ENCODE data around the gene GDF2. TPM values are rescaled to one million over a fixed set of nuclear protein-coding genes. Genes with fewer than 3 reads are reported as not detected.

GDF2 gene
- total and polyA plus RNA-seq, 2 experiments from 2014 or later, result not detected

DNA sequence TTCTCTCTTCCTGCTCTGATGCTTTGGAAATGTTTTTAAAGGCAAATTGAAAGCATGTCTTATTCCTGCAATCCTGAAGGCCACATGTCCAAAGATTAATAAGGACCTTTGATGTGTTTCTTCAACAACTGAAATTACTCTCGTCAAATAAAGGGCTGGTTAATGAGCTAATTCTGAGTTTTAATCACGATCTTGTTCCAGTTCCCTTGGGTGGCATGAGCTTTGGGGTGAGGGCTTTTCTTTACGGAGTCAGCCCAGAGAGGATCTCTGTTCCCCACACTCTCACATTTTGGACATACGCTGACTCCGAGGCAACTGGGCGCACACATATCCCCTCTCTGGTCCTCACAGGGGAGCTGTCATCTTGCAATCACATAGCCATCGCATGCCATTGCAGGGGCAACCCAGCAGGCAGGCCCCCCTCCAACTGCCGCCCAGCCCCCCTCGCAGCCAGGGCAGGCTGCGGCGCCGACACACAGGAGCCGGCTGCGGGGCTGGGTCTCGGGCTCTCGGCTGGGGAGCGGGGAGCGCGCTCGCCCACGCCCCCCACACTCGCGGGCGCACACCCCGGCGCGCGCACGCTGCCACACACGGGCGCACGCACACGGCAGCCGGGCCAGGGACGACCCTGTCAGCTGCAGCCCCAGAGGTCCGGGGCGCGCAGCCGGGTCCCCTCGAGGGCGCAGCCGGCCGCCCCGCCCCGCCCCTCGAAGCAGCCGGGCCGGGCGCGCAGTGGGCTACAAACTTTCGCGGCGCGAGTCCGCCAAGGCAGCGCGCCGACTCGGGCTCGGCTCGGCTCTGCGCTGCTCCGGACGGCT lies 22.4 kb upstream of the GDF2 start, which contains the start of gene GDF10:
GDF10 (plus strand) TSS at position 587 of the 818 bp plus-strand sequence. CDS start 455 bp downstream, outside the sequence.
- H4K20me1 ChIP-seq (replicated peaks; ENCODE audit: insufficient read depth), result no peaks in the 10 kb centered on the region
- H2AFZ ChIP-seq, result peak within 1 kb of the TSS; percentile 84
- H3K79me2 ChIP-seq (replicated peaks; ENCODE audit: insufficient read depth), result no peaks in the 10 kb centered on the region
- H3K4me1 Mint-ChIP-seq, result peaks cover 25% of the 10 kb centered on the region
- peak within 1 kb of the TSS; percentile 72 for H3K4me3 Mint-ChIP-seq
- peaks cover 39% of the 10 kb centered on the region for H3K27me3 ChIP-seq (ENCODE audit: insufficient read depth)
- TF ChIP-seq EZH2 (IDR thresholded peaks at IDR 0.05; ENCODE audit: low read depth, unreplicated experiment) (peak; percentile 26), EZH2phosphoT487 (IDR thresholded peaks at IDR 0.05; ENCODE audit: unreplicated experiment) (no peak)
- DNase-seq (ENCODE audit: low spot score), result peak; percentile 66
- peaks cover 4% of the 10 kb centered on the region; the same call in 1 of the 2 replicates for H3K4me1 ChIP-seq (ENCODE audit: insufficient read depth)
- H3K4me3 ChIP-seq, result peak within 1 kb of the TSS; percentile 69
- H3K9me2 ChIP-seq (ENCODE audit: insufficient read depth), result no peaks in the 10 kb centered on the region
- H3K36me3 ChIP-seq (ENCODE audit: insufficient read depth), result no peaks in the 10 kb centered on the region
- peak; percentile 74 for ATAC-seq
- H3K27ac Mint-ChIP-seq, result no peak within 1 kb of the TSS
- H3F3A ChIP-seq (replicated peaks; ENCODE audit: low read depth), result no peaks in the 10 kb centered on the region
- no peak within 1 kb of the TSS for H3K27ac ChIP-seq (ENCODE audit: low read depth)
- H3K4me2 ChIP-seq, result peak within 1 kb of the TSS; percentile 86
- peaks cover 39% of the 10 kb centered on the region for H3K27me3 Mint-ChIP-seq (ENCODE audit: insufficient read depth, low read depth, poor library complexity)
- no peaks in the 10 kb centered on the region for H3K36me3 Mint-ChIP-seq (ENCODE audit: low read depth)
- no peaks in the 10 kb centered on the region for H3K9me3 Mint-ChIP-seq

DNA sequence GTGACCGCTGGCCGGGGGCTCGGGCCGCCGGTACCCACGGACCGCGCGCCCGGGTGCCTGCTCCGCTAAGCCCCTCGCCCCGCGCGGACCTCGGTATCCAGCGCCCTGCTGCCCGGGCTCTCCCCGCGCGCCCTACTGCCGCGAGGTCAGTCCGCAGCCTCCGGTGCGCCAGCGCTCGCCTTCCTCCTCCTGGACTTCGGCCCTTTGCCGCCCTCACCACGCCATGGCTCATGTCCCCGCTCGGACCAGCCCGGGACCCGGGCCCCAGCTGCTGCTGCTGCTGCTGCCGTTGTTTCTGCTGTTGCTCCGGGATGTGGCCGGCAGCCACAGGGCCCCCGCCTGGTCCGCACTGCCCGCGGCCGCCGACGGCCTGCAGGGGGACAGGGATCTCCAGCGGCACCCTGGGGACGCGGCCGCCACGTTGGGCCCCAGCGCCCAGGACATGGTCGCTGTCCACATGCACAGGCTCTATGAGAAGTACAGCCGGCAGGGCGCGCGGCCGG lies 21.8 kb upstream of the GDF2 start:
- DNase-seq (ENCODE audit: low spot score), result peak; percentile 46
- peak overlapping the region; percentile 72 for H3K4me3 Mint-ChIP-seq
- H3K4me3 ChIP-seq, result peak overlapping the region; percentile 69
- TF ChIP-seq, protein P1, sequence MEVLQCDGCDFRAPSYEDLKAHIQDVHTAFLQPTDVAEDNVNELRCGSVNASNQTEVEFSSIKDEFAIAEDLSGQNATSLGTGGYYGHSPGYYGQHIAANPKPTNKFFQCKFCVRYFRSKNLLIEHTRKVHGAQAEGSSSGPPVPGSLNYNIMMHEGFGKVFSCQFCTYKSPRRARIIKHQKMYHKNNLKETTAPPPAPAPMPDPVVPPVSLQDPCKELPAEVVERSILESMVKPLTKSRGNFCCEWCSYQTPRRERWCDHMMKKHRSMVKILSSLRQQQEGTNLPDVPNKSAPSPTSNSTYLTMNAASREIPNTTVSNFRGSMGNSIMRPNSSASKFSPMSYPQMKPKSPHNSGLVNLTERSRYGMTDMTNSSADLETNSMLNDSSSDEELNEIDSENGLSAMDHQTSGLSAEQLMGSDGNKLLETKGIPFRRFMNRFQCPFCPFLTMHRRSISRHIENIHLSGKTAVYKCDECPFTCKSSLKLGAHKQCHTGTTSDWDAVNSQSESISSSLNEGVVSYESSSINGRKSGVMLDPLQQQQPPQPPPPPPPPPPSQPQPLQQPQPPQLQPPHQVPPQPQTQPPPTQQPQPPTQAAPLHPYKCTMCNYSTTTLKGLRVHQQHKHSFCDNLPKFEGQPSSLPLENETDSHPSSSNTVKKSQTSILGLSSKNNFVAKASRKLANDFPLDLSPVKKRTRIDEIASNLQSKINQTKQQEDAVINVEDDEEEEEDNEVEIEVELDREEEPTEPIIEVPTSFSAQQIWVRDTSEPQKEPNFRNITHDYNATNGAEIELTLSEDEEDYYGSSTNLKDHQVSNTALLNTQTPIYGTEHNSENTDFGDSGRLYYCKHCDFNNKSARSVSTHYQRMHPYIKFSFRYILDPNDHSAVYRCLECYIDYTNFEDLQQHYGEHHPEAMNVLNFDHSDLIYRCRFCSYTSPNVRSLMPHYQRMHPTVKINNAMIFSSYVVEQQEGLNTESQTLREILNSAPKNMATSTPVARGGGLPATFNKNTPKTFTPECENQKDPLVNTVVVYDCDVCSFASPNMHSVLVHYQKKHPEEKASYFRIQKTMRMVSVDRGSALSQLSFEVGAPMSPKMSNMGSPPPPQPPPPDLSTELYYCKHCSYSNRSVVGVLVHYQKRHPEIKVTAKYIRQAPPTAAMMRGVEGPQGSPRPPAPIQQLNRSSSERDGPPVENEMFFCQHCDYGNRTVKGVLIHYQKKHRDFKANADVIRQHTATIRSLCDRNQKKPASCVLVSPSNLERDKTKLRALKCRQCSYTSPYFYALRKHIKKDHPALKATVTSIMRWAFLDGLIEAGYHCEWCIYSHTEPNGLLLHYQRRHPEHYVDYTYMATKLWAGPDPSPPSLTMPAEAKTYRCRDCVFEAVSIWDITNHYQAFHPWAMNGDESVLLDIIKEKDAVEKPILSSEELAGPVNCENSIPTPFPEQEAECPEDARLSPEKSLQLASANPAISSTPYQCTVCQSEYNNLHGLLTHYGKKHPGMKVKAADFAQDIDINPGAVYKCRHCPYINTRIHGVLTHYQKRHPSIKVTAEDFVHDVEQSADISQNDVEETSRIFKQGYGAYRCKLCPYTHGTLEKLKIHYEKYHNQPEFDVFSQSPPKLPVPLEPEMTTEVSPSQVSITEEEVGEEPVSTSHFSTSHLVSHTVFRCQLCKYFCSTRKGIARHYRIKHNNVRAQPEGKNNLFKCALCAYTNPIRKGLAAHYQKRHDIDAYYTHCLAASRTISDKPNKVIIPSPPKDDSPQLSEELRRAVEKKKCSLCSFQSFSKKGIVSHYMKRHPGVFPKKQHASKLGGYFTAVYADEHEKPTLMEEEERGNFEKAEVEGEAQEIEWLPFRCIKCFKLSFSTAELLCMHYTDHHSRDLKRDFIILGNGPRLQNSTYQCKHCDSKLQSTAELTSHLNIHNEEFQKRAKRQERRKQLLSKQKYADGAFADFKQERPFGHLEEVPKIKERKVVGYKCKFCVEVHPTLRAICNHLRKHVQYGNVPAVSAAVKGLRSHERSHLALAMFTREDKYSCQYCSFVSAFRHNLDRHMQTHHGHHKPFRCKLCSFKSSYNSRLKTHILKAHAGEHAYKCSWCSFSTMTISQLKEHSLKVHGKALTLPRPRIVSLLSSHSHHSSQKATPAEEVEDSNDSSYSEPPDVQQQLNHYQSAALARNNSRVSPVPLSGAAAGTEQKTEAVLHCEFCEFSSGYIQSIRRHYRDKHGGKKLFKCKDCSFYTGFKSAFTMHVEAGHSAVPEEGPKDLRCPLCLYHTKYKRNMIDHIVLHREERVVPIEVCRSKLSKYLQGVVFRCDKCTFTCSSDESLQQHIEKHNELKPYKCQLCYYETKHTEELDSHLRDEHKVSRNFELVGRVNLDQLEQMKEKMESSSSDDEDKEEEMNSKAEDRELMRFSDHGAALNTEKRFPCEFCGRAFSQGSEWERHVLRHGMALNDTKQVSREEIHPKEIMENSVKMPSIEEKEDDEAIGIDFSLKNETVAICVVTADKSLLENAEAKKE (CRISPR knock-in tag; IDR thresholded peaks at IDR 0.05), result no peak
- TF ChIP-seq EZH2 (IDR thresholded peaks at IDR 0.05; ENCODE audit: low read depth, unreplicated experiment), result peak; percentile 46
- TF ChIP-seq, protein P2, sequence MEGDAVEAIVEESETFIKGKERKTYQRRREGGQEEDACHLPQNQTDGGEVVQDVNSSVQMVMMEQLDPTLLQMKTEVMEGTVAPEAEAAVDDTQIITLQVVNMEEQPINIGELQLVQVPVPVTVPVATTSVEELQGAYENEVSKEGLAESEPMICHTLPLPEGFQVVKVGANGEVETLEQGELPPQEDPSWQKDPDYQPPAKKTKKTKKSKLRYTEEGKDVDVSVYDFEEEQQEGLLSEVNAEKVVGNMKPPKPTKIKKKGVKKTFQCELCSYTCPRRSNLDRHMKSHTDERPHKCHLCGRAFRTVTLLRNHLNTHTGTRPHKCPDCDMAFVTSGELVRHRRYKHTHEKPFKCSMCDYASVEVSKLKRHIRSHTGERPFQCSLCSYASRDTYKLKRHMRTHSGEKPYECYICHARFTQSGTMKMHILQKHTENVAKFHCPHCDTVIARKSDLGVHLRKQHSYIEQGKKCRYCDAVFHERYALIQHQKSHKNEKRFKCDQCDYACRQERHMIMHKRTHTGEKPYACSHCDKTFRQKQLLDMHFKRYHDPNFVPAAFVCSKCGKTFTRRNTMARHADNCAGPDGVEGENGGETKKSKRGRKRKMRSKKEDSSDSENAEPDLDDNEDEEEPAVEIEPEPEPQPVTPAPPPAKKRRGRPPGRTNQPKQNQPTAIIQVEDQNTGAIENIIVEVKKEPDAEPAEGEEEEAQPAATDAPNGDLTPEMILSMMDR (conservative IDR thresholded peaks at IDR 0.05; ENCODE audit: low read depth in 2 of 2), result peak in 1 of 2 experiments; percentile 17; a peak in 1 of 4 replicates
- H3K4me1 Mint-ChIP-seq, result peaks cover 27% of the 10 kb centered on the region
- no peaks in the 10 kb centered on the region for H4K20me1 ChIP-seq (replicated peaks; ENCODE audit: insufficient read depth)
- H2AFZ ChIP-seq, result peak overlapping the region; percentile 84
- no peaks in the 10 kb centered on the region for H3K36me3 ChIP-seq (ENCODE audit: insufficient read depth)
- no peaks in the 10 kb centered on the region for H3F3A ChIP-seq (replicated peaks; ENCODE audit: low read depth)
- no peaks in the 10 kb centered on the region for H3K36me3 Mint-ChIP-seq (ENCODE audit: low read depth)
- no peak overlapping the region for H3K27ac ChIP-seq (ENCODE audit: low read depth)
- peak overlapping the region; percentile 86 for H3K4me2 ChIP-seq
- H3K27me3 Mint-ChIP-seq (ENCODE audit: insufficient read depth, low read depth, poor library complexity), result peaks cover 39% of the 10 kb centered on the region
- no peaks in the 10 kb centered on the region for H3K79me2 ChIP-seq (replicated peaks; ENCODE audit: insufficient read depth)
- peaks cover 39% of the 10 kb centered on the region for H3K27me3 ChIP-seq (ENCODE audit: insufficient read depth)
- no peaks in the 10 kb centered on the region for H3K9me3 Mint-ChIP-seq
- H3K9me2 ChIP-seq (ENCODE audit: insufficient read depth), result no peaks in the 10 kb centered on the region
- ATAC-seq, result peak; percentile 60
- no peak overlapping the region for H3K27ac Mint-ChIP-seq
- H3K4me1 ChIP-seq (ENCODE audit: insufficient read depth), result peaks cover 4% of the 10 kb centered on the region; the same call in 1 of the 2 replicates

All from GM23338 (cell line).